OCI-LY3 (cell line): ENCODE data around the gene ERC1.

Experiments used
- EZH2phosphoT487 ChIP-seq: fragments of 200-600 bp; shearing (Covaris generic); IDR thresholded peaks from 2 replicates; pipeline ENCODE4 v1.6.1; 2018; ENCODE audit warnings: antibody characterized with exemption, mixed run types, low read depth
- TF ChIP-seq, protein P1 (sequence below): fragments of 200-600, 300-600 bp; sonication (generic); IDR thresholded peaks from 2 replicates; pipeline ENCODE4 v1.5.1; 2014; ENCODE audit warnings: antibody characterized with exemption, low read length, low read depth

DNA sequence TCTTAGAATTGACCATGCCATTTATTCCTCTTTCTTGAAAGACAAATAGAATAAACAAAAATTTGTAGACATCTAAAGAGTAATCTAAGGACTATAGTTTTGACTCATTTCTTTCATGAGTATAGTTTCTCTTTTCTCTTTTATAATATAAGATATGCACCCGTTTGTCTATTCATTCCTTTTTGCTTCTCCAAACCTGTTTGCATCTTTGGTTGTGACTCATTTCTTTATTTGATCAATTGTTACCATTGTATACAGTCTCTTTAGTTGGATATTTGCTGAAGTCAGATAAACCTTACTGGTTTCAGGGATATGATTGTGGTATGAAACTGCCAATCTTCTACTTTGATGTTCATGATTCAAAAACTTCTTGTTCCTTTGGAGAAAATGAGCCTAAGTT, 334.6 kb downstream of the ERC1 start:
- TF ChIP-seq, protein P1, sequence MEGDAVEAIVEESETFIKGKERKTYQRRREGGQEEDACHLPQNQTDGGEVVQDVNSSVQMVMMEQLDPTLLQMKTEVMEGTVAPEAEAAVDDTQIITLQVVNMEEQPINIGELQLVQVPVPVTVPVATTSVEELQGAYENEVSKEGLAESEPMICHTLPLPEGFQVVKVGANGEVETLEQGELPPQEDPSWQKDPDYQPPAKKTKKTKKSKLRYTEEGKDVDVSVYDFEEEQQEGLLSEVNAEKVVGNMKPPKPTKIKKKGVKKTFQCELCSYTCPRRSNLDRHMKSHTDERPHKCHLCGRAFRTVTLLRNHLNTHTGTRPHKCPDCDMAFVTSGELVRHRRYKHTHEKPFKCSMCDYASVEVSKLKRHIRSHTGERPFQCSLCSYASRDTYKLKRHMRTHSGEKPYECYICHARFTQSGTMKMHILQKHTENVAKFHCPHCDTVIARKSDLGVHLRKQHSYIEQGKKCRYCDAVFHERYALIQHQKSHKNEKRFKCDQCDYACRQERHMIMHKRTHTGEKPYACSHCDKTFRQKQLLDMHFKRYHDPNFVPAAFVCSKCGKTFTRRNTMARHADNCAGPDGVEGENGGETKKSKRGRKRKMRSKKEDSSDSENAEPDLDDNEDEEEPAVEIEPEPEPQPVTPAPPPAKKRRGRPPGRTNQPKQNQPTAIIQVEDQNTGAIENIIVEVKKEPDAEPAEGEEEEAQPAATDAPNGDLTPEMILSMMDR, result no peak
- TF ChIP-seq EZH2phosphoT487, result no peak
